GM18517 (cell line): ENCODE results near the gene DPM2.

Experiments used
- ATAC-seq: cut with Tn5 transposase; IDR thresholded peaks from one replicate; pipeline ENCODE4 v1.9.1; 2021; ENCODE audit warnings: mild to moderate bottlenecking, moderate library complexity; ENCODE audit not compliant: unreplicated experiment

Gene DPM2

DNA sequence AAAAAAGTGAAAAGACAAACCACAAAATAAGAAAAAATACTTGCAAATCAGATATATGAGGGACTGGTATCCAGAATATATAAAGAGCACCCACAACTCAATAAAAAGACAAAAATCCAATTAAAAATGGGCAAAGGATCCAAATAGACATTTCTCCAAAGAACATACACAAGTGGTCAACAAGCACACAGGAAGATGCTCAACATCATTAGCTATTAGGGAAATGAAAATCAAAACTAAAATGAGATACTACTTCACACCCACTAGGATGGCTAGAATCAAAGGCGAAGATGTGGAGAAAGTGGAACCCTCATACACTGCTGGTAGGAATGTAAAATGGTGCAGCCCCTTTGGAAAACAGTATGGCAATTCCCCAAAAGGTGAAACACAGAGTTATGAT lies 21.1 kb upstream of the DPM2 start:
- ATAC-seq, result no peak

GRCh38 chr9:127955294-127956015 lies 17.8 kb upstream of the DPM2 start:
- no peak for ATAC-seq

DNA sequence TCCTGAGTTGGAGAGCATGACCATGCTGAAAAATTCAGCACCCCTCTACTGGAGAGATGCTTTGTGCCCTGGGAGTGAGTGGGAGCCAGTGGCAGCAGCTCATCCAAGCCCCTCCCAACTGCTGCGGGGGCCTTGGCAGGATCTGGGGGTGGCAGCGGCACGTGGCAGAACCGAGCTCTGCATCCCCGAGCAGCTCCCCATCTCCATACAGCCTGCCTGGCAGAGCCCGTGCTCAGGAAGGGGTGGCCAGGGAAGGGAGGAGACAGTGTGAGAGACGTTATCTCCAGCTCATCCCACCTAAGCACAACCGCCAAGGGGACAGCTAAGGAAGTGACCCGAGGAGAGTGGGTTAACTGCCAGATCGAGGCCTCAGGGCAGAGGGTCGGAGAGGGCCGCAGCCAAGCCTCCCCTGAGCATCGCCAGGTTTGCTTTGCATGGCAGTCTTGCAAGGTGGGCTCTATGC lies 17.2 kb upstream of the DPM2 start:
- no peak for ATAC-seq

DNA sequence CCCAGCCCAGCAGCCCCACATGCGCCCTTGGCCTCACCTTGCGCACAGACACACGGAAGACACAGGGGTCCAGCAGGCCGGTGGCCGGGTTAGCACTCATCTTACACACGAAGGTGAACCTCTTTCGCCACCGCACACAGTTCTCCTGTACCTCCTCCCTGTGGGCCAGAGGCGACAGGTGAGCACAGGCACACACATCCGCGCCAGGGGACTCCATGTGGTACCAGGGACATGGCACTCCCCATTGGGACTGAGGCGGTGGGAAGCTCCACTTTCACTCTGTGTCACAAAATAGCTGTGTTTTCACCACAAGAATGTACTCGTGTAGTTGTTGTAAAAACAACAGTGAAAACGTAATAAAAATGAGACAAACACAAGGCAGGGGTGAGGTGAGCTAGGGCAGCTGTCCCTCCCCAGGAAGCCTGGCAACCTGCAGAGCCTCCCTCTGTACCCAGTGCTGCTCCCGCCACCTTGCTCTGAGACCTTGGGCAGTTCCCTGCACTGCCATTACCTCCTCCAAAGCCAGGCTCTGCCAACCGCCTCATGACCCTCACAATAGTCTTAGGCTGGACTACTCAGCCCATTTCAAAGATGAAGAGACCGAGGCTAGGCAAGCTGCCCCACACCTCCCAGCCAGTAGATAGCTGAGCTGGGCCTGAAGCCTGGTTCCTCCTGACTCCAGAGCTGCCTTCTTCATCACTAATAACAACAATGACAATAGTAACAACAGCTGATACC lies 16.3 kb upstream of the DPM2 start:
- no peak for ATAC-seq

DNA sequence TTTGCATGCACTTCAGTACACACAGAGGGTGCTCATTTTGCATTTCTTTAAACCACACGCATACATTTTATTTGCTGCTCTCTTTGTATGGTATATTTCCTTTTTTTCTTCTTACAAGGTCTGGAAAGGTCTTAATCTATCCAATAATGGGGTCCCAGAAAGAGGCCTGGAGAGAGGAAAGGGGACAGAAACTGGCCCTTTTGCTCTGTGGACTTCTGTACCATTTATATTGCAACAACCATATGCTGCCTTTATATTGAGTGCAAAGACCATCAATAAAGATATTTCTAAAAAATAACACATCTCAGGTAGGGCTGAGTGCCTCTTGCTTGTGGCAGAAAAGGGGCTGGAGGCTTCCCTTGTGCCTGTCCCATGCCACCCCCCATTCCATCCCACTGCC lies 15.5 kb upstream of the DPM2 start:
- ATAC-seq, result no peak

DNA sequence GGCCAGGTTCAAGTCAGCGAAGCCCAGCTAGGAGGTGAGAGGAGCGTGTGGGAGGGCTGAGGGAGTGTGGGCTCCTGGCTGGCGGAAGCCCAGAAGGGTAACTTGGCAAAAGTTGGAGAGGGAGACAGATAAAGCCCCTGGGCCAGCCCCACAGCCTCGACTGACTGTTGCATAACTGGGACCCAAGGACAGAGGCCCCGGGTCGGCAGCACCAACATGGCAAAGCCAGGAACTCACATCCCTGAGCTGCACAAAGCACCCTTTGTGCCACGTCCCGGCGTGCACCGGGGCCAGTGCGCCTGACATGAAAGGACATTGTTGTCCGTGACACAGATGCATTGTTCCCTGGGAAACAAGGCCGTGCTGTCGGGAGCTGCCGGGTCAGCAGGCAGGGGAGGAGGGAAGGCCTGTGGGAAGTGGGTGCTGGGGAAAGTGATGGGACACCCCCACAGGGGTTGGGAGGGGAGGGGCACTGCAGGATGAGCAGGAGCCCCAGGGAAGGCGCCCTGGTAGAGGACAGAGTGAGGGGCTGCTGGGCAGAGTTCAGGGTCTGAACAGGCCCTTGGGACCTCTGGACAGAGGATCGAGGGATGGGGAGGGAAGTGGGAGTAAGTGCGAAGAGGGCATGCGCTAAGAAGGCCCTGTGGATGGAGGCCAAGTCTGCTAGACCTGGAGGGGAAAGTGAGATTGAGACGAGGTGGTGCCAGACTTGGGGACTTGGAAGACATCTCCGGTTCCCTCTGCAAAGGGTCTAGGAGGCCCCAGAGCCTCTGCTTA lies 13.0 kb upstream of the DPM2 start:
- no peak for ATAC-seq

- no peak for ATAC-seq
Measured at GRCh38 chr9:127949827-127950512, 12.3 kb upstream of the DPM2 start.

DNA sequence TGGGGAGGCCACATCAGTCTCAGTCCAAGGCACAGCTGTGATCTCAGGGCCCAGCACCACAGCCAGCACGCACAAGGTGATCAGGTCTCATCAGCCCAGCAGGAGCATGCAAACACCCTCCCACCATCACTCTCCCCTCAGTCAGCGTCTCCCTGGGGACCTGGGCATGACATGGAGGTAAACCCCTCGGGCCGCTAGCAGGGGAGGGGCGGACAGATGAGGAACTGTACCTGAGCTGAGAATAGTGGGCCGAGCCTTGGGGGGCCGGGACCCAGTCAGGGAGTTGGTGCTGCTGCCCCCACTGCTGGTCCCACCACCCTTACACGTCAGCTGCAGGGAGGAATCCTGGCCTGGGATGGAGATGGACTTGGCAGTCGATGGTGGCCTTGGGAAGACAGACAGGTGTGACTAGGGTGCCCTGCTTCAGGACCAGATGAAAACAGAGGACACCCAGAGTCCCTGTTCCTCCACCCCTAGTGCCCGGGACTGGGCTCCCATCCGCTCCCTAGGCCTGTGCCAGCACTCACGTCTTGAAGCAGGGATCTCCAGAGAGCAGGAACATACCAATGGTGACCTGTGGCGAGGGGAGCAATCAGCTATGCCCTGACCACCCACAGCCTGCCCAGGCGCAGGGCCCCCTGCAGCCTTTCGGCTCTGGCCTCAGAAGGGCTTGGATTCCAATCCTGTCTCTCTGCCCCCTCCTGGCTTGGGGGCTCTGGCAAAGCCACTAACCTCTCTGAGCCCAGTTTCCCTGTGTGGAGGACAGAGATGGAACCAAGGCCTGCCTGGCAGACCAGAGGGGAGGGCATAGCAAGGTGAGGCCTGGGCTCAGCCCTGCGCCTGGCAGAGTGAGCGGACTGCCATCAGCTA lies 10.4 kb upstream of the DPM2 start:
- ATAC-seq, result no peak

DNA sequence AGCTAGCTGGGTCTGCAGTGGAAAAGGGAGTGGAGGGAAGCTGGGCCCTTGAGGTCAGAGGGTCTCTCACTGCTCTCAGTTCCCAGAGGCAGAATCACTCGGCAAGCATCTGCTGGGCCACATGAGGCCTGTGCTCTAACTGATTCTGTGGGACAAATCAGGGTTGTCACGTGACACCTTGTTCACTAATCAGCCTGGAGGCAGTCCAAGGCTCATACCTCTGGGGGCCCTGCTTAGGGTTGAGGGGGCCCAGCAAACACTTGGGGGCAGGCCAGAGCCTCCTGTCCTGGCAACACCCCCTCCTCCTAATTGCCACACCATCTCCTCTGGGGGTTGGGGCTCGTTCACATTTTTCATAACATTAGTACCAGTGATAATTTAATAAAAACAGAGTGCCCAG lies 9.1 kb upstream of the DPM2 start:
- no peak for ATAC-seq

- ATAC-seq, result no peak
Measured at GRCh38 chr9:127945942-127946341, 8.3 kb upstream of the DPM2 start.

- no peak for ATAC-seq
Measured at GRCh38 chr9:127945338-127945737, 7.7 kb upstream of the DPM2 start.

DNA sequence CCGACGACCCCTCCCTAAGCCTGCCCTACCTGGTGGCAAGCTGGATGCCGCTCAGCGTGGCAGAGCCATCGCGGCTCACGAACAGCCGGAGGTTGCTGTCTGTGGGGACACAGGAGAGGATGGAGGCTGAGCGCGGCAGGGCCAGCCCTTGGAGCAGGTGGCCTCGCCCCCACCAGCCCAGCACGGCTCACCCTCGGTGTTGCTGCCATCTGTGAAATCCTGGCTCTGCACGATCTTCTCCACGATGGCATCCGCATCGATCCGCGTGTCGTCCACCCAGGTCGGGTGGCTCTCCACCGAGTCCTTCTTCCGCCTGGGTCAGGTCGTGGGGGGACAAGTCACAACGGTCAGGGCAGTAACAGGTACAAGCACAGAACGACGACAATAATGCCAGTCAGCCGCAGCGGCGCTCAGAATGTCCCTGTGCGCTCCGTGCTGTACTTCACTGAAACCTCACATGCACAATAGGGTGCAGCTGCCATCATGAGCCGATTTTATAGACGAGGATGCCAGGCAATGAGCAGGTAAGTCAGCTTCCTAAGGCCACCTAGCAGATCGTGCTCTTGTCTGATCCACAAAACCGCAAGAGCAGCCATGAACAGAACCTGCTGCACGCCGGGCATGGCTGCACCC lies 7.0 kb upstream of the DPM2 start:
- ATAC-seq, result no peak

DNA sequence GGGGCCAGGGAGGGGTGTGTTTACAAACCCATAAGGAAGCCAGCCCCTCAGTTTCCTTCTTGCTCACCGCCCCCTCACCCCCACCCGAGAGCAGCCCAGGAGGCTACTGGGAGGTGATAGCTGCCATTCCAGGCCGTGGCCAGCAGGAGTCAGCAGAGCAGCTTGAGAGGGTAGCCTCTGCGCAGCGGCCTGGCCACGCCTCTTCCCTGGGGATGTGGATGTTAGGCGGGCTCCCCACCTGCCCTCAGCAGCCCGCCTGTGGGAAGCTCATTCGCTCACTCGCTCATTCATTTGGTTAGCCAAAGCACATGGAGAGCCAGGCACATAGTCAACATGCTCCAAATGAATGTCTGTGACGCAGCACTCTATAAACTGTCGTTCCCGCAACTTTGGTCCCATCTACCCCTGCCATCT lies 6.1 kb upstream of the DPM2 start:
- no peak for ATAC-seq

DNA sequence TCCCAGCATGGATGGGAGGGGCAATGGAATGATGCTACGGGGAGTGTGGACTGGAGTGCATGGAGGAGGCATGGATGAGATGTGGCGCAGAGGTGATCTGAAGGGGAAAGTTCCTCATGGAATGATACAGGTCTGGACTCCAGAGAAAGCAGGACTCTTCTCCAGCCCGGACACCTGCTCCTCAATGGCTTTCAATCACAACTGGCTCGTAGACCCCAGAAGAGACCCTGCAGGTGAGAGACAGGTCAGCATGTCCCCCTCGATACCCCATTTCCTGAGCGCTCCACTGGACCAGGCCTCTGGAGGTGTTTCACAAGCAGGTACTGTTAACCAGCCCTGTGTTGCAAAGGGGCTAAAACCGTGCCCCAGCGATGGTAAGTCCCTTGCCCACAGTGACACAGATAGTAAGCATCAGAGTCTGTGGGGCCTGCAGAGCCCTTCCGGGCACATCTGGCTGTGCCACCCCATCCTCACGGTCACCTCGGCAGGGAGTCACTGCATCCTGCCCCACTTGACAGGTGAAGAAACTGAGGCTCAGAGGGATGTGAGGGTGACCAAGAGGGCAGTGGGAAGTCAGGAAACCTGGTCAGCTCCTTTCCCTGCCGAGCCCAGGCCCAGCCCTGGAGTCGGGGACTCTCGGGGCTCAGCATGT lies 5.5 kb upstream of the DPM2 start:
- ATAC-seq, result no peak

GRCh38 chr9:127942216-127943010 lies 4.8 kb upstream of the DPM2 start:
- ATAC-seq, result no peak

DNA sequence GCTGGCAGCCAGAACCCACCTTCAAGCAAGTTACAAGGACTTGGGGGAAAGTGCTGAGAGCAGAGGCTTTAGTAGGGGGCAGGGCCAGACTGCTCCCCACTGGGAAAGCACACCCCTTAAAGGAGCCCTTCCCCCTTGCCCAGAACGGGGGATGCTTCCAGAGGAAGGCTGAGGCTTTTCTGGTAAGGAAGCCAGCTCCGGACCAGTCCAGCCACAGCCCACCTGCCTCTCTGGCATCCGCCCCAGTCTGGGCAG lies 4.2 kb upstream of the DPM2 start:
- no peak for ATAC-seq

GRCh38 chr9:127941062-127941960 lies 3.7 kb upstream of the DPM2 start:
- no peak for ATAC-seq

DNA sequence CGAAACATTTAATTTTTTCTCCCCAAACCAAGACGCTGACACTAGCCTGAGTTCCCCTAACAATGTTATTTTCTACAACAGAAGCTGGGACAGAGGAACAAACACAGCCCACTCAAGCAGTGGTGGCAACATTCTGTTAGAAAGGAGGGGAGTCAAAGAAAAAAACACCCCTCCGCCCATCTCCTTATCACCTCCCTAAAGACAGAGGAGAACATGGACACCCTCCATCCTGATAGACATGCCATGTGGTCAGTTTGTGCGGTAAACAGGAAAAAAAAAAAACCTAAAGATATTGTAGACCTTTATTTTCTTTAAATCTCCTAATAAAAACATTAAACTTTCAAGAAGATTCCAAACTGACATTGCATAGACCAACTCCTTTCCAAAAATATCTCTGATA lies 2.9 kb upstream of the DPM2 start:
- ATAC-seq, result no peak
